SU-DHL-6 (cell line): Measurements from ENCODE around the gene COL18A1.

ENCODE experiments used
- EZH2phosphoT487 ChIP-seq: fragments of 200-600 bp; sonication (generic), shearing (Covaris generic); conservative IDR thresholded peaks from 2 replicates; pipeline ENCODE4 v1.6.1; 2018; ENCODE audit warnings: mild to moderate bottlenecking, antibody characterized with exemption, low read length, moderate library complexity, mixed read lengths
- TF ChIP-seq, protein P1 (sequence below): fragments of 200-600 bp; sonication (generic); IDR thresholded peaks from one replicate; pipeline ENCODE4 v1.5.1; 2017; ENCODE audit warnings: antibody characterized with exemption, mild to moderate bottlenecking, low read length, moderate library complexity; ENCODE audit not compliant: insufficient read depth, poor library complexity, severe bottlenecking

DNA sequence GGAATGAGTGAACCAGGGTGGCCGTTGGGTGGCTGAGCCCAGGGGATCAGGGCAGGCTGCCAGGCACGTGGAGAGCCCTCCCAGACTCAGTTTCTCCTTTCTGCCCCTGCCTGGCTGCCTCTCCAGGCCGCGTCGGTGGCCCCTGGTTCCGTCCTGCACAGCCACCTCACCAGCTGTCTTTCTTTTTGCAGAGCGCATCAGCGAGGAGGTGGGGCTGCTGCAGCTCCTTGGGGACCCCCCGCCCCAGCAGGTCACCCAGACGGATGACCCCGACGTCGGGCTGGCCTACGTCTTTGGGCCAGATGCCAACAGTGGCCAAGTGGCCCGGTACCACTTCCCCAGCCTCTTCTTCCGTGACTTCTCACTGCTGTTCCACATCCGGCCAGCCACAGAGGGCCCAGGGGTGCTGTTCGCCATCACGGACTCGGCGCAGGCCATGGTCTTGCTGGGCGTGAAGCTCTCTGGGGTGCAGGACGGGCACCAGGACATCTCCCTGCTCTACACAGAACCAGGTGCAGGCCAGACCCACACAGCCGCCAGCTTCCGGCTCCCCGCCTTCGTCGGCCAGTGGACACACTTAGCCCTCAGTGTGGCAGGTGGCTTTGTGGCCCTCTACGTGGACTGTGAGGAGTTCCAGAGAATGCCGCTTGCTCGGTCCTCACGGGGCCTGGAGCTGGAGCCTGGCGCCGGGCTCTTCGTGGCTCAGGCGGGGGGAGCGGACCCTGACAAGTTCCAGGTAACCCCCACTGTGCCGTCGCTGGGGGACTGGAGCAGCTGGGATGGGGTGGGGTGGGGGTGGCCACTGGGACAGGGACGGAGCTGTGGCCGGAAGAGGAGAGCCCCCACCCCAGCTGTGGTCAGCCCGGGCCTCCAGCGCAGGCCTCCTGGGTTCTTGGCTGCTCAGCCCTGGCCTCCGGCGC, 63.3 kb downstream of the COL18A1 start:
- TF ChIP-seq EZH2phosphoT487 = no peak
- TF ChIP-seq, protein P1, sequence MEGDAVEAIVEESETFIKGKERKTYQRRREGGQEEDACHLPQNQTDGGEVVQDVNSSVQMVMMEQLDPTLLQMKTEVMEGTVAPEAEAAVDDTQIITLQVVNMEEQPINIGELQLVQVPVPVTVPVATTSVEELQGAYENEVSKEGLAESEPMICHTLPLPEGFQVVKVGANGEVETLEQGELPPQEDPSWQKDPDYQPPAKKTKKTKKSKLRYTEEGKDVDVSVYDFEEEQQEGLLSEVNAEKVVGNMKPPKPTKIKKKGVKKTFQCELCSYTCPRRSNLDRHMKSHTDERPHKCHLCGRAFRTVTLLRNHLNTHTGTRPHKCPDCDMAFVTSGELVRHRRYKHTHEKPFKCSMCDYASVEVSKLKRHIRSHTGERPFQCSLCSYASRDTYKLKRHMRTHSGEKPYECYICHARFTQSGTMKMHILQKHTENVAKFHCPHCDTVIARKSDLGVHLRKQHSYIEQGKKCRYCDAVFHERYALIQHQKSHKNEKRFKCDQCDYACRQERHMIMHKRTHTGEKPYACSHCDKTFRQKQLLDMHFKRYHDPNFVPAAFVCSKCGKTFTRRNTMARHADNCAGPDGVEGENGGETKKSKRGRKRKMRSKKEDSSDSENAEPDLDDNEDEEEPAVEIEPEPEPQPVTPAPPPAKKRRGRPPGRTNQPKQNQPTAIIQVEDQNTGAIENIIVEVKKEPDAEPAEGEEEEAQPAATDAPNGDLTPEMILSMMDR = no peak
